IMR-90 (cell line): ENCODE results near the gene UBXN1. TPM values are rescaled to one million over a fixed set of nuclear protein-coding genes. Genes with fewer than 3 reads are reported as not detected.
A peak's percentile ranks its signal among the peaks of the same experiment; 100 is the strongest.

Experiments used
- ATAC-seq: fragments of 200-7000 bp; cut with Tn5 transposase; 2 replicates; pipeline ENCODE4 v1.9.1; 2020; ENCODE audit warnings: low read depth, mild to moderate bottlenecking, moderate library complexity
- BruUV-seq: library from RNA; stranded (reverse); fragments of 400-500 nt; replicated peaks from 2 replicates; lab custom pipeline; 2021; lab: Mats Ljungman, UMichigan
- CTCF ChIA-PET: fragments of 300-600 bp; formaldehyde crosslinking; extraction: SDS; loops from one replicate; lab custom pipeline; 2021; ENCODE audit warnings: antibody characterized with exemption; lab: Yijun Ruan, JAX
- POLR2A ChIA-PET: fragments of 300-600 bp; sonication (Branson Sonifier 250); formaldehyde crosslinking; loops from one replicate; lab custom pipeline; 2022; ENCODE audit warnings: antibody characterized with exemption; ENCODE audit not compliant: unreplicated experiment; lab: Charles Lee
- DNase-seq: peaks from one replicate; pipeline ENCODE4 v3.0.0; 2013
- H2AFZ ChIP-seq: replicated peaks from 2 replicates; pipeline ENCODE3; 2013; ENCODE audit warnings: low read length, mild to moderate bottlenecking; ENCODE audit not compliant: poor library complexity
- H2AK5ac ChIP-seq: 2 replicates; pipeline ENCODE4 v1.6.1; 2013; ENCODE audit warnings: low read depth, low read length, inconsistent platforms
- H2AK9ac ChIP-seq: replicated peaks from 2 replicates; pipeline ENCODE3; 2013; ENCODE audit warnings: mild to moderate bottlenecking, low read depth, low read length, moderate library complexity; ENCODE audit not compliant: poor library complexity
- H2BK120ac ChIP-seq: 2 replicates; pipeline ENCODE4 v1.6.1; 2013; ENCODE audit warnings: low read depth, low read length, inconsistent platforms
- H2BK15ac ChIP-seq: 3 replicates; pipeline ENCODE4 v1.6.1; 2013; ENCODE audit warnings: low read depth, low read length, inconsistent platforms
- H2BK20ac ChIP-seq: 2 replicates; pipeline ENCODE4 v1.6.1; 2013; ENCODE audit warnings: low read depth, mild to moderate bottlenecking, inconsistent platforms, low read length, moderate library complexity
- H2BK5ac ChIP-seq: 2 replicates; pipeline ENCODE4 v1.6.1; 2013; ENCODE audit warnings: mild to moderate bottlenecking, low read depth, low read length, inconsistent platforms; ENCODE audit not compliant: poor library complexity, severe bottlenecking
- H3K14ac ChIP-seq: replicated peaks from 2 replicates; pipeline ENCODE4 v1.6.1; 2013; ENCODE audit warnings: low read depth, low read length, inconsistent platforms
- H3K18ac ChIP-seq: 2 replicates; pipeline ENCODE4 v1.6.1; 2013; ENCODE audit warnings: low read depth, low read length, control low read depth
- H3K23ac ChIP-seq: 2 replicates; pipeline ENCODE4 v1.6.1; 2013; ENCODE audit warnings: low read depth, low read length, inconsistent platforms
- H3K27ac ChIP-seq: 2 replicates; pipeline ENCODE4 v1.5.1; 2013; ENCODE audit warnings: mild to moderate bottlenecking, control low read depth, low read length; ENCODE audit not compliant: insufficient read depth
- H3K27me3 ChIP-seq: 2 replicates; pipeline ENCODE4 v1.6.1; 2013; ENCODE audit warnings: low read length; ENCODE audit not compliant: control insufficient read depth, insufficient read depth
- H3K36me3 ChIP-seq: 2 replicates; pipeline ENCODE4 v1.6.1; 2013; ENCODE audit warnings: low read length, mixed read lengths; ENCODE audit not compliant: control insufficient read depth, insufficient read depth
- H3K4ac ChIP-seq: 2 replicates; pipeline ENCODE4 v1.6.1; 2013; ENCODE audit warnings: low read depth, low read length, inconsistent platforms
- H3K4me1 ChIP-seq: 2 replicates; pipeline ENCODE4 v1.6.1; 2013; ENCODE audit warnings: low read length, mixed read lengths; ENCODE audit not compliant: control insufficient read depth, insufficient read depth
- H3K4me2 ChIP-seq: 2 replicates; pipeline ENCODE4 v1.6.1; 2013; ENCODE audit warnings: low read depth, mild to moderate bottlenecking, control low read depth, low read length, moderate library complexity
- H3K4me3 ChIP-seq: 2 replicates; pipeline ENCODE4 v1.5.1; 2013; ENCODE audit warnings: low read depth, mild to moderate bottlenecking, control low read depth, low read length, moderate library complexity; ENCODE audit not compliant: insufficient read depth
- H3K56ac ChIP-seq: 2 replicates; pipeline ENCODE4 v1.6.1; 2013; ENCODE audit warnings: low read length, inconsistent platforms; ENCODE audit not compliant: insufficient read depth; ENCODE audit errors: extremely low read depth
- H3K79me1 ChIP-seq, 2 experiments: 2 replicates each; pipeline ENCODE4 v1.6.1; 2013; ENCODE audit warnings: low read length in 2 of 2, inconsistent platforms in 1 of 2, low read depth in 1 of 2
- H3K9ac ChIP-seq: 2 replicates; pipeline ENCODE4 v1.6.1; 2013; ENCODE audit warnings: low read depth, low read length, control low read depth
- H3K9me1 ChIP-seq: 2 replicates; pipeline ENCODE4 v1.6.1; 2013; ENCODE audit warnings: low read length, inconsistent platforms; ENCODE audit not compliant: insufficient read depth
- H3K9me3 ChIP-seq: 2 replicates; pipeline ENCODE4 v1.6.1; 2013; ENCODE audit warnings: low read length; ENCODE audit not compliant: control insufficient read depth, insufficient read depth
- H4K20me1 ChIP-seq: 2 replicates; pipeline ENCODE4 v1.6.1; 2013; ENCODE audit warnings: low read length, inconsistent platforms; ENCODE audit not compliant: insufficient read depth
- H4K5ac ChIP-seq: 2 replicates; pipeline ENCODE4 v1.6.1; 2013; ENCODE audit warnings: mild to moderate bottlenecking, low read depth, low read length, control low read depth
- H4K8ac ChIP-seq, 2 experiments: 2 replicates each; pipeline ENCODE4 v1.6.1; 2013; ENCODE audit warnings: low read depth in 2 of 2, low read length in 2 of 2, control low read depth in 1 of 2, inconsistent platforms in 1 of 2
- H4K91ac ChIP-seq: 2 replicates; pipeline ENCODE4 v1.6.1; 2013; ENCODE audit warnings: low read depth, low read length, inconsistent platforms; ENCODE audit not compliant: insufficient read depth
- CEBPB ChIP-seq: IDR thresholded peaks from 2 replicates; pipeline ENCODE4 v1.6.1; 2012; ENCODE audit warnings: low read depth, low read length, improper control_type of control experiment
- SMC3 ChIP-seq: fragments of 150-350 bp; IDR thresholded peaks from 2 replicates; pipeline ENCODE4 v1.6.1; 2016; ENCODE audit warnings: low read depth, mild to moderate bottlenecking, antibody characterized with exemption, low read length, moderate library complexity
- WGBS, 2 experiments: methylation state at CpG; one replicate each; pipeline versions ENCODE4 v1.1.5 to v1.1.7; 2013; ENCODE audit warnings: missing lambda C conversion rate in 2 of 2; ENCODE audit not compliant: insufficient read length in 1 of 2; ENCODE audit errors: extremely low coverage in 2 of 2; 5-methylcytosine and 5-hydroxymethylcytosine counted together
- dilution Hi-C: fragments of 300-500 bp; cut with HindIII; formaldehyde crosslinking; loops from one replicate; pipeline ENCODE4 v1.14.3; 2018; ENCODE audit warnings: low sequenced_read_pairs; ENCODE audit not compliant: unreplicated experiment
- in situ Hi-C: fragments of 300-500 bp; cut with MboI; formaldehyde crosslinking; loops from 3 replicates; pipeline ENCODE4 v1.14.3; 2019; ENCODE audit warnings: low sequenced_read_pairs, inconsistent platforms, mixed read lengths
- intact Hi-C: fragments of 100-400 bp; cut with micrococcal nuclease; formaldehyde crosslinking; loops from 2 replicates; pipeline ENCODE4 v1.10.0; 2022
- polyA plus RNA-seq, 3 experiments: library from polyadenylated mRNA; depleted of rRNA; stranded (reverse); fragments of >200 nt; gene quantifications; 2 replicates each; pipeline ENCODE4 v1.2.3, GENCODE V29; 2012; ENCODE audit warnings: low replicate concordance in 1 of 3
- total RNA-seq: library from RNA; depleted of rRNA; stranded (reverse); fragments of >200 nt; gene quantifications from 2 replicates; pipeline ENCODE4 v1.2.3, GENCODE V29; 2012

The UBXN1 gene
- total and polyA plus RNA-seq, 2 of the 4 experiments (the other 2 are of a cell fraction), result 50.0 to 81.6 TPM

- no peak overlapping the region for H3K4me3 ChIP-seq
- BruUV-seq, result no TSS peak
- CTCF ChIA-PET, result no interaction called here
Measured at GRCh38 chr11:62656796-62657429, 22.0 kb downstream of the UBXN1 start.

More at GRCh38 chr11:62656796-62657429, 22.0 kb downstream of the UBXN1 start:
- H3K18ac ChIP-seq, result no peak overlapping the region
- no peak for ATAC-seq
- no peaks in the 10 kb centered on the region for H3K9me1 ChIP-seq
- no peaks in the 10 kb centered on the region for H3K9me3 ChIP-seq
- H3K14ac ChIP-seq, result no peak overlapping the region
- H3K23ac ChIP-seq, result no peak overlapping the region
- POLR2A ChIA-PET, result interaction anchor here (0.6 kb wide), 1 partner anchor 24 kb away, joined by 3 read pairs; no protein-coding TSS in a partner anchor
- no peak overlapping the region for H4K8ac ChIP-seq
- H4K5ac ChIP-seq, result no peak overlapping the region
- no peak overlapping the region for H3K4me2 ChIP-seq
- H4K20me1 ChIP-seq, result no peaks in the 10 kb centered on the region
- peaks cover 2% of the 10 kb centered on the region; the same call in 1 of the 2 replicates for H3K4me1 ChIP-seq
- no peak overlapping the region for H2BK5ac ChIP-seq
- no peak overlapping the region for H2AK5ac ChIP-seq
- H3K4ac ChIP-seq, result no peak overlapping the region
- H3K36me3 ChIP-seq, result no peaks in the 10 kb centered on the region
- intact Hi-C loops, result no loop called here
- H3K79me1 ChIP-seq, result peaks cover 2 to 14% of the 10 kb centered on the region in 2 experiments
- no peak overlapping the region for H3K56ac ChIP-seq
- H2BK120ac ChIP-seq, result no peak overlapping the region
- no peak for DNase-seq
- in situ Hi-C loops, result no loop called here
- H2AFZ ChIP-seq, result no peak overlapping the region
- WGBS, 2 experiments, result no CpG with 5 or more reads among the region's 5 CpGs
- H3K27ac ChIP-seq, result no peak overlapping the region
- no peak overlapping the region for H2BK20ac ChIP-seq
- dilution Hi-C loops, result no loop called here
- no peak overlapping the region for H2BK15ac ChIP-seq
- H4K91ac ChIP-seq, result no peak overlapping the region
- H3K27me3 ChIP-seq, result no peaks in the 10 kb centered on the region
- no peak overlapping the region for H3K9ac ChIP-seq
- peak; percentile 42; the same call in 1 of the 2 replicates for TF ChIP-seq CEBPB
- TF ChIP-seq SMC3, result no peak
- H2AK9ac ChIP-seq, result no peak overlapping the region
